OCI-LY7 (cell line): ENCODE data around the gene SEL1L2.

Experiments used
- CTCF ChIP-seq: fragments of 200-600 bp; sonication (generic); conservative IDR thresholded peaks from 2 replicates; pipeline ENCODE4 v1.5.1; 2014; ENCODE audit warnings: mild to moderate bottlenecking, antibody characterized with exemption, low read length, moderate library complexity, mixed read lengths
- EZH2phosphoT487 ChIP-seq: fragments of 200-600 bp; sonication (generic); IDR thresholded peaks from 2 replicates; pipeline ENCODE4 v1.6.1; 2018; ENCODE audit warnings: low read depth, borderline replicate concordance, mild to moderate bottlenecking, mixed run types, antibody characterized with exemption, low read length, moderate library complexity, mixed read lengths

GRCh38 chr20:13922241-13922640 lies 68.2 kb downstream of the SEL1L2 start:
- TF ChIP-seq CTCF (no peak), EZH2phosphoT487 (no peak)
